WTC11 (cell line): ENCODE results near the gene ENOX2.

ENCODE experiments used
- ARID4B ChIP-seq: sonication (generic); formaldehyde crosslinking; IDR thresholded peaks from 2 replicates; pipeline ENCODE4 v1.8.0; 2023; ENCODE audit warnings: missing genetic modification reagents, mild to moderate bottlenecking, borderline replicate concordance
- JUN ChIP-seq: sonication (generic); formaldehyde crosslinking; IDR thresholded peaks from 2 replicates; pipeline ENCODE4 v1.8.0; 2023; ENCODE audit warnings: mild to moderate bottlenecking, missing genetic modification reagents
- TF ChIP-seq, protein P1 (sequence below): fragments of 200-600 bp; IDR thresholded peaks from 2 replicates; pipeline ENCODE4 v1.8.0; 2022; ENCODE audit warnings: antibody characterized with exemption
- TF ChIP-seq, protein P2 (sequence below): sonication (generic); formaldehyde crosslinking; IDR thresholded peaks from 2 replicates; pipeline ENCODE4 v1.8.0; 2022; ENCODE audit warnings: mild to moderate bottlenecking, missing genetic modification reagents

GRCh38 chrX:130827648-130828047 is 75.4 kb downstream of the ENOX2 start:
- TF ChIP-seq, protein P1, sequence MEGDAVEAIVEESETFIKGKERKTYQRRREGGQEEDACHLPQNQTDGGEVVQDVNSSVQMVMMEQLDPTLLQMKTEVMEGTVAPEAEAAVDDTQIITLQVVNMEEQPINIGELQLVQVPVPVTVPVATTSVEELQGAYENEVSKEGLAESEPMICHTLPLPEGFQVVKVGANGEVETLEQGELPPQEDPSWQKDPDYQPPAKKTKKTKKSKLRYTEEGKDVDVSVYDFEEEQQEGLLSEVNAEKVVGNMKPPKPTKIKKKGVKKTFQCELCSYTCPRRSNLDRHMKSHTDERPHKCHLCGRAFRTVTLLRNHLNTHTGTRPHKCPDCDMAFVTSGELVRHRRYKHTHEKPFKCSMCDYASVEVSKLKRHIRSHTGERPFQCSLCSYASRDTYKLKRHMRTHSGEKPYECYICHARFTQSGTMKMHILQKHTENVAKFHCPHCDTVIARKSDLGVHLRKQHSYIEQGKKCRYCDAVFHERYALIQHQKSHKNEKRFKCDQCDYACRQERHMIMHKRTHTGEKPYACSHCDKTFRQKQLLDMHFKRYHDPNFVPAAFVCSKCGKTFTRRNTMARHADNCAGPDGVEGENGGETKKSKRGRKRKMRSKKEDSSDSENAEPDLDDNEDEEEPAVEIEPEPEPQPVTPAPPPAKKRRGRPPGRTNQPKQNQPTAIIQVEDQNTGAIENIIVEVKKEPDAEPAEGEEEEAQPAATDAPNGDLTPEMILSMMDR: no peak
- TF ChIP-seq JUN (CRISPR knock-in tag) (no peak), ARID4B (CRISPR knock-in tag) (no peak)
- TF ChIP-seq, protein P2, sequence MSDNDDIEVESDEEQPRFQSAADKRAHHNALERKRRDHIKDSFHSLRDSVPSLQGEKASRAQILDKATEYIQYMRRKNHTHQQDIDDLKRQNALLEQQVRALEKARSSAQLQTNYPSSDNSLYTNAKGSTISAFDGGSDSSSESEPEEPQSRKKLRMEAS (CRISPR knock-in tag): no peak
